HCT116 (cell line): ENCODE results near the gene ACAN. TPM values are rescaled to one million over a fixed set of nuclear protein-coding genes. Genes with fewer than 3 reads are reported as not detected.

Experiments
- ATAC-seq: fragments of 200-7000 bp; cut with Tn5 transposase; 2 replicates; pipeline ENCODE4 v1.9.1; 2020; ENCODE audit warnings: mild to moderate bottlenecking, moderate library complexity
- BruUV-seq: library from RNA; stranded (reverse); fragments of 400-500 nt; replicated peaks from 2 replicates; lab custom pipeline; 2021; lab: Mats Ljungman, UMichigan
- CTCF ChIA-PET: fragments of 300-600 bp; sonication (Branson Sonifier 250); formaldehyde crosslinking; loops from one replicate; lab custom pipeline; 2021; ENCODE audit warnings: antibody characterized with exemption; lab: Charles Lee
- POLR2A ChIA-PET: fragments of 300-600, 350-600 bp; sonication (Branson Sonifier 250); formaldehyde crosslinking; loops from one replicate; lab custom pipeline; 2021; ENCODE audit warnings: antibody characterized with exemption; lab: Charles Lee
- RAD21 ChIA-PET, 2 experiments: fragments of 300-600 bp; sonication (Branson Sonifier 250); formaldehyde crosslinking; loops; one replicate each; lab custom pipeline; 2023; ENCODE audit warnings: low total read pairs in 2 of 2; ENCODE audit not compliant: uncharacterized antibody in 2 of 2, unreplicated experiment in 2 of 2, low non-redundant PET in 1 of 2; lab: Charles Lee
- DNase-seq: peaks from one replicate; pipeline ENCODE4 v3.0.0-alpha.2; 2010; ENCODE audit warnings: low read depth, low spot score
- H2AFZ ChIP-seq: fragments of 200-600 bp; shearing (Covaris generic), sonication (generic); 2 replicates; pipeline ENCODE4 v1.6.1; 2017; ENCODE audit warnings: low read depth, mixed run types, mixed read lengths, antibody characterized with exemption, low read length; ENCODE audit not compliant: poor library complexity, severe bottlenecking
- H3K27ac ChIP-seq: 2 replicates; pipeline ENCODE4 v1.5.1; 2012; ENCODE audit warnings: low read depth, low read length
- H3K27me3 ChIP-seq: fragments of 200-600 bp; sonication (generic); 2 replicates; pipeline ENCODE4 v1.6.1; 2016; ENCODE audit warnings: mixed run types, low read length, mixed read lengths; ENCODE audit not compliant: insufficient read depth
- H3K36me3 ChIP-seq, 2 experiments: fragments of 200-500 bp in 1 of 2; fragments of 200-600 bp in 1 of 2; sonication (Bioruptor generic) in 1 of 2; sonication (generic) in 1 of 2; 2 replicates each; pipeline versions ENCODE4 v1.5.1 to v1.6.1; 2014 to 2016; ENCODE audit warnings: low read length in 2 of 2, inconsistent platforms in 1 of 2, mixed read lengths in 1 of 2, mixed run types in 1 of 2; ENCODE audit not compliant: insufficient read depth in 2 of 2, control insufficient read depth in 1 of 2
- H3K4me1 ChIP-seq, 2 experiments: fragments of 200-600 bp in 1 of 2; sonication (generic) in 1 of 2; 2 replicates each; pipeline versions ENCODE4 v1.5.1 to v1.6.1; 2012 to 2017; ENCODE audit warnings: low read length in 2 of 2, inconsistent platforms in 1 of 2, mild to moderate bottlenecking in 1 of 2, mixed read lengths in 1 of 2, mixed run types in 1 of 2, moderate library complexity in 1 of 2; ENCODE audit not compliant: insufficient read depth in 2 of 2, control insufficient read depth in 1 of 2
- H3K4me2 ChIP-seq: fragments of 200-600 bp; sonication (generic); 2 replicates; pipeline ENCODE4 v1.6.1; 2017; ENCODE audit warnings: mixed run types, low read length, mixed read lengths
- H3K4me3 ChIP-seq, 2 experiments: fragments of 200-600 bp in 1 of 2; sonication (generic) in 1 of 2; replicated peaks in 1 of 2; 2 replicates each; pipeline ENCODE4 v1.5.1; 2011 to 2016; ENCODE audit warnings: low read length in 2 of 2, control low read depth in 1 of 2, low read depth in 1 of 2, mild to moderate bottlenecking in 1 of 2, mixed read lengths in 1 of 2, mixed run types in 1 of 2
- H3K79me2 ChIP-seq: fragments of 200-600 bp; sonication (generic); 2 replicates; pipeline ENCODE4 v1.6.1; 2017; ENCODE audit warnings: mild to moderate bottlenecking, mixed run types, low read length, moderate library complexity, mixed read lengths; ENCODE audit not compliant: insufficient read depth
- H3K9ac ChIP-seq: fragments of 200-600 bp; sonication (generic); 2 replicates; pipeline ENCODE4 v1.6.1; 2016; ENCODE audit warnings: low read length, mixed read lengths
- H3K9me2 ChIP-seq: fragments of 200-600 bp; sonication (generic), shearing (Covaris generic); 2 replicates; pipeline ENCODE4 v1.6.1; 2017; ENCODE audit warnings: mixed run types, mild to moderate bottlenecking, moderate library complexity; ENCODE audit not compliant: insufficient read depth
- H3K9me3 ChIP-seq, 2 experiments: fragments of 200-500 bp in 1 of 2; fragments of 200-600 bp in 1 of 2; sonication (Bioruptor generic) in 1 of 2; sonication (generic) in 1 of 2; 2 replicates each; pipeline ENCODE4 v1.6.1; 2014 to 2017; ENCODE audit warnings: low read length in 2 of 2, mixed read lengths in 2 of 2, inconsistent platforms in 1 of 2, low read depth in 1 of 2, mild to moderate bottlenecking in 1 of 2, mixed run types in 1 of 2, moderate library complexity in 1 of 2; ENCODE audit not compliant: control insufficient read depth in 1 of 2, insufficient read depth in 1 of 2
- H4K20me1 ChIP-seq: fragments of 200-600 bp; sonication (generic), shearing (Covaris generic); 2 replicates; pipeline ENCODE4 v1.6.1; 2017; ENCODE audit warnings: mixed run types, mild to moderate bottlenecking, moderate library complexity; ENCODE audit not compliant: insufficient read depth
- CEBPB ChIP-seq: IDR thresholded peaks from 2 replicates; pipeline ENCODE4 v1.6.1; 2012; ENCODE audit warnings: low read depth
- EGR1 ChIP-seq: IDR thresholded peaks from 2 replicates; pipeline ENCODE4 v1.6.1; 2012; ENCODE audit warnings: low read depth
- ELF1 ChIP-seq: IDR thresholded peaks from 2 replicates; pipeline ENCODE4 v1.6.1; 2012; ENCODE audit warnings: low read depth, borderline replicate concordance
- EZH2 ChIP-seq: fragments of 200-600 bp; sonication (generic); IDR thresholded peaks from 2 replicates; pipeline ENCODE4 v1.6.1; 2017; ENCODE audit warnings: antibody characterized with exemption, mixed run types
- EZH2phosphoT487 ChIP-seq: fragments of 200-600 bp; IDR thresholded peaks from 2 replicates; pipeline ENCODE4 v1.6.1; 2018; ENCODE audit warnings: antibody characterized with exemption, borderline replicate concordance
- FOSL1 ChIP-seq: IDR thresholded peaks from 2 replicates; pipeline ENCODE4 v1.6.1; 2012; ENCODE audit warnings: low read depth
- JUND ChIP-seq: IDR thresholded peaks from 2 replicates; pipeline ENCODE4 v1.6.1; 2012
- RAD21 ChIP-seq: IDR thresholded peaks from 2 replicates; pipeline ENCODE4 v1.6.1; 2012; ENCODE audit warnings: low read depth, mild to moderate bottlenecking
- SIN3A ChIP-seq: IDR thresholded peaks from 2 replicates; pipeline ENCODE4 v1.6.1; 2012; ENCODE audit warnings: low read depth
- SP1 ChIP-seq: IDR thresholded peaks from 2 replicates; pipeline ENCODE4 v1.6.1; 2012; ENCODE audit warnings: low read depth
- SRF ChIP-seq: IDR thresholded peaks from 2 replicates; pipeline ENCODE4 v1.6.1; 2012; ENCODE audit warnings: low read depth
- ZFX ChIP-seq: fragments of 450-650 bp; IDR thresholded peaks from 2 replicates; pipeline ENCODE4 v1.6.1; 2017
- ZNF274 ChIP-seq: fragments of 200-500 bp; sonication (Bioruptor generic); IDR thresholded peaks from 2 replicates; pipeline ENCODE4 v1.6.1; 2014; ENCODE audit warnings: mild to moderate bottlenecking, low read depth, low read length, inconsistent platforms
- intact Hi-C: fragments of 100-400 bp; cut with micrococcal nuclease; formaldehyde crosslinking; loops from 2 replicates; pipeline ENCODE4 v1.10.0; 2022
- total RNA-seq: library from RNA; stranded (reverse); gene quantifications from one replicate; pipeline ENCODE4 v1.2.1, GENCODE V29; 2021; ENCODE audit not compliant: unreplicated experiment
- TF ChIP-seq, protein P1 (sequence below): IDR thresholded peaks from 2 replicates; pipeline ENCODE4 v1.6.1; 2012
- TF ChIP-seq, protein P2 (sequence below): IDR thresholded peaks from 2 replicates; pipeline ENCODE4 v1.6.1; 2012; ENCODE audit warnings: low read depth
- TF ChIP-seq, protein P3 (sequence below): IDR thresholded peaks from 2 replicates; pipeline ENCODE4 v1.6.1; 2011; ENCODE audit warnings: mild to moderate bottlenecking, low read length, moderate library complexity; ENCODE audit not compliant: insufficient replicate concordance; ENCODE audit errors: extremely low read depth

Gene ACAN
- total RNA-seq, 1 experiment from 2014 or later = not detected

DNA sequence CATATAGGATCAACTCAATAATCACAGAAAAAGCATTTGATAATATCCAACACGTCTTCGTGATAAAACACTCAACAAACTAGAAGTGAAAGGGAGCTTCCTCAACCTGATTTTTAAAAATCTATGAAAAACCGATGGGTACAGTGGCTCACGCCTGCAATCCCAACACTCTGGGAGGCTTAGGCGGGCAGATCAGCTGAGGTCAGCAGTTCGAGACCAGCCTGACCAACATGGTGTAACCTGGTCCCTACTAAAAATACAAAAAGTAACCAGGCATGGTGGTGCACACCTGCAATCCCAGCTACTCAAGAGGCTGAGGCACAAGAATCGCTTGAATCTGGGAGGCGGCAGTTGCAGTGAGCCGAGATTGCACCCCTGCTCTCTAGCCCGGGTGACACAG, 112.1 kb downstream of the ACAN start:
- Histone ChIP-seq H3K9me3 (no peaks in the 10 kb centered on the region), H3K9ac (no peak overlapping the region), H3K27me3 (no peaks in the 10 kb centered on the region), H3K4me2 (no peak overlapping the region), H3K27ac (no peak overlapping the region), H4K20me1 (no peaks in the 10 kb centered on the region), H2AFZ (no peak overlapping the region), H3K9me2 (no peaks in the 10 kb centered on the region), H3K79me2 (0 out of 2 replicates have a peak, but pooled peaks cover 6% of the 10 kb centered on the region), H3K4me3 (no peak overlapping the region), H3K36me3 (no peaks in the 10 kb centered on the region), H3K4me1 (peaks cover 41 to 63% of the 10 kb centered on the region in 2 experiments)
- ChIA-PET POLR2A (no interaction called here), RAD21 (no interaction called here), CTCF (interaction anchor here (0.9 to 4.2 kb wide), 2 partner anchors 11 to 262 kb away, joined by 3 to 16 read pairs; no protein-coding TSS in a partner anchor)
- no TSS peak for BruUV-seq
- ATAC-seq = no peak
- DNase-seq = no peak
- TF ChIP-seq, protein P1, sequence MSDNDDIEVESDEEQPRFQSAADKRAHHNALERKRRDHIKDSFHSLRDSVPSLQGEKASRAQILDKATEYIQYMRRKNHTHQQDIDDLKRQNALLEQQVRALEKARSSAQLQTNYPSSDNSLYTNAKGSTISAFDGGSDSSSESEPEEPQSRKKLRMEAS = no peak
- no peak for TF ChIP-seq SP1
- TF ChIP-seq, protein P2, sequence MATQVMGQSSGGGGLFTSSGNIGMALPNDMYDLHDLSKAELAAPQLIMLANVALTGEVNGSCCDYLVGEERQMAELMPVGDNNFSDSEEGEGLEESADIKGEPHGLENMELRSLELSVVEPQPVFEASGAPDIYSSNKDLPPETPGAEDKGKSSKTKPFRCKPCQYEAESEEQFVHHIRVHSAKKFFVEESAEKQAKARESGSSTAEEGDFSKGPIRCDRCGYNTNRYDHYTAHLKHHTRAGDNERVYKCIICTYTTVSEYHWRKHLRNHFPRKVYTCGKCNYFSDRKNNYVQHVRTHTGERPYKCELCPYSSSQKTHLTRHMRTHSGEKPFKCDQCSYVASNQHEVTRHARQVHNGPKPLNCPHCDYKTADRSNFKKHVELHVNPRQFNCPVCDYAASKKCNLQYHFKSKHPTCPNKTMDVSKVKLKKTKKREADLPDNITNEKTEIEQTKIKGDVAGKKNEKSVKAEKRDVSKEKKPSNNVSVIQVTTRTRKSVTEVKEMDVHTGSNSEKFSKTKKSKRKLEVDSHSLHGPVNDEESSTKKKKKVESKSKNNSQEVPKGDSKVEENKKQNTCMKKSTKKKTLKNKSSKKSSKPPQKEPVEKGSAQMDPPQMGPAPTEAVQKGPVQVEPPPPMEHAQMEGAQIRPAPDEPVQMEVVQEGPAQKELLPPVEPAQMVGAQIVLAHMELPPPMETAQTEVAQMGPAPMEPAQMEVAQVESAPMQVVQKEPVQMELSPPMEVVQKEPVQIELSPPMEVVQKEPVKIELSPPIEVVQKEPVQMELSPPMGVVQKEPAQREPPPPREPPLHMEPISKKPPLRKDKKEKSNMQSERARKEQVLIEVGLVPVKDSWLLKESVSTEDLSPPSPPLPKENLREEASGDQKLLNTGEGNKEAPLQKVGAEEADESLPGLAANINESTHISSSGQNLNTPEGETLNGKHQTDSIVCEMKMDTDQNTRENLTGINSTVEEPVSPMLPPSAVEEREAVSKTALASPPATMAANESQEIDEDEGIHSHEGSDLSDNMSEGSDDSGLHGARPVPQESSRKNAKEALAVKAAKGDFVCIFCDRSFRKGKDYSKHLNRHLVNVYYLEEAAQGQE = no peak
- TF ChIP-seq ZFX = no peak
- TF ChIP-seq SIN3A = no peak
- no peak for TF ChIP-seq ZNF274
- no peak for TF ChIP-seq EZH2phosphoT487
- TF ChIP-seq FOSL1 = no peak
- no peak for TF ChIP-seq SRF
- no peak for TF ChIP-seq ELF1
- no peak for TF ChIP-seq JUND
- TF ChIP-seq RAD21 = no peak
- no peak for TF ChIP-seq EZH2
- no peak for TF ChIP-seq CEBPB
- TF ChIP-seq EGR1 = no peak
- TF ChIP-seq, protein P3, sequence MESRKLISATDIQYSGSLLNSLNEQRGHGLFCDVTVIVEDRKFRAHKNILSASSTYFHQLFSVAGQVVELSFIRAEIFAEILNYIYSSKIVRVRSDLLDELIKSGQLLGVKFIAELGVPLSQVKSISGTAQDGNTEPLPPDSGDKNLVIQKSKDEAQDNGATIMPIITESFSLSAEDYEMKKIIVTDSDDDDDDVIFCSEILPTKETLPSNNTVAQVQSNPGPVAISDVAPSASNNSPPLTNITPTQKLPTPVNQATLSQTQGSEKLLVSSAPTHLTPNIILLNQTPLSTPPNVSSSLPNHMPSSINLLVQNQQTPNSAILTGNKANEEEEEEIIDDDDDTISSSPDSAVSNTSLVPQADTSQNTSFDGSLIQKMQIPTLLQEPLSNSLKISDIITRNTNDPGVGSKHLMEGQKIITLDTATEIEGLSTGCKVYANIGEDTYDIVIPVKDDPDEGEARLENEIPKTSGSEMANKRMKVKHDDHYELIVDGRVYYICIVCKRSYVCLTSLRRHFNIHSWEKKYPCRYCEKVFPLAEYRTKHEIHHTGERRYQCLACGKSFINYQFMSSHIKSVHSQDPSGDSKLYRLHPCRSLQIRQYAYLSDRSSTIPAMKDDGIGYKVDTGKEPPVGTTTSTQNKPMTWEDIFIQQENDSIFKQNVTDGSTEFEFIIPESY = no peak
- intact Hi-C loops = no loop called here
